HG03457 (cell line): ENCODE data around the gene APOB.
"Not testable (repeated sequence)": the region's sequence is repeated elsewhere in the genome, so short reads cannot be mapped to it uniquely, and the experiment has no call there.

Experiments
- ATAC-seq: cut with Tn5 transposase; IDR thresholded peaks from one replicate; pipeline ENCODE4 v1.9.1; 2021; ENCODE audit warnings: moderate number of reproducible peaks; ENCODE audit not compliant: unreplicated experiment

The APOB gene

GRCh38 chr2:21034156-21034971 is 9.5 kb downstream of the APOB start:
- ATAC-seq, result no peak

GRCh38 chr2:21033237-21034155 is 10.4 kb downstream of the APOB start:
- no peak for ATAC-seq

- ATAC-seq, result no peak
Observed at GRCh38 chr2:21032338-21033236, 11.3 kb downstream of the APOB start.

- no peak for ATAC-seq
Observed at GRCh38 chr2:21030983-21031968, 12.6 kb downstream of the APOB start.

GRCh38 chr2:21029519-21029918 is 14.4 kb downstream of the APOB start:
- ATAC-seq, result no peak

- ATAC-seq, result not testable (repeated sequence)
Observed at GRCh38 chr2:21028951-21029350, 14.9 kb downstream of the APOB start.

GRCh38 chr2:21028021-21028947 is 15.6 kb downstream of the APOB start:
- ATAC-seq, result no peak

- ATAC-seq, result no peak
Observed at GRCh38 chr2:21026479-21027282, 17.2 kb downstream of the APOB start.

GRCh38 chr2:21025690-21026478 is 18.0 kb downstream of the APOB start:
- ATAC-seq, result no peak

- no peak for ATAC-seq
Observed at GRCh38 chr2:21024722-21025389, 19.0 kb downstream of the APOB start.

- no peak for ATAC-seq
Observed at GRCh38 chr2:21024198-21024597, 19.7 kb downstream of the APOB start.

- no peak for ATAC-seq
Observed at GRCh38 chr2:21023419-21024181, 20.3 kb downstream of the APOB start.

GRCh38 chr2:21022792-21023367 is 21.0 kb downstream of the APOB start:
- ATAC-seq, result no peak

- ATAC-seq, result no peak
Observed at GRCh38 chr2:21021430-21021829, 22.4 kb downstream of the APOB start.

- no peak for ATAC-seq
Observed at GRCh38 chr2:21020668-21021288, 23.1 kb downstream of the APOB start.
